Stimulated activated naive CD4-positive, alpha-beta T cell (primary cell): ENCODE measurements around the gene ALG12.

ENCODE experiments used
- DNase-seq, 6 experiments: peaks; one replicate each; lab custom pipeline; 2025; lab: John Stamatoyannopoulos, UW

The ALG12 gene

GRCh38 chr22:49887702-49888101, 30.5 kb downstream of the ALG12 start:
- DNase-seq = no peak

GRCh38 chr22:49887064-49887451, 31.2 kb downstream of the ALG12 start:
- DNase-seq = no peak

- no peak for DNase-seq
Measured at GRCh38 chr22:49886346-49887063, 31.7 kb downstream of the ALG12 start.

GRCh38 chr22:49885881-49886280, 32.4 kb downstream of the ALG12 start:
- no peak for DNase-seq

- no peak for DNase-seq
Measured at GRCh38 chr22:49885281-49885680, 33.0 kb downstream of the ALG12 start.

GRCh38 chr22:49884503-49885260, 33.6 kb downstream of the ALG12 start:
- no peak for DNase-seq

- no peak for DNase-seq
Measured at GRCh38 chr22:49884075-49884474, 34.2 kb downstream of the ALG12 start.

- no peak for DNase-seq
Measured at GRCh38 chr22:49883294-49883640, 35.0 kb downstream of the ALG12 start.

- no peak for DNase-seq
Measured at GRCh38 chr22:49882519-49883293, 35.5 kb downstream of the ALG12 start.

- DNase-seq = no peak
Measured at GRCh38 chr22:49881856-49882255, 36.4 kb downstream of the ALG12 start.

- no peak for DNase-seq
Measured at GRCh38 chr22:49880281-49880680, 38.0 kb downstream of the ALG12 start.

GRCh38 chr22:49879871-49880270, 38.4 kb downstream of the ALG12 start:
- DNase-seq = no peak

- DNase-seq = no peak
Measured at GRCh38 chr22:49878206-49878605, 40.0 kb downstream of the ALG12 start.

GRCh38 chr22:49877642-49878041, 40.6 kb downstream of the ALG12 start:
- DNase-seq = no peak

GRCh38 chr22:49873228-49873940, 44.9 kb downstream of the ALG12 start:
- DNase-seq = no peak

- no peak for DNase-seq
Measured at GRCh38 chr22:49872347-49872746, 45.9 kb downstream of the ALG12 start.

- no peak for DNase-seq
Measured at GRCh38 chr22:49871482-49871881, 46.8 kb downstream of the ALG12 start.

GRCh38 chr22:49869845-49870712, 48.2 kb downstream of the ALG12 start:
- peak in 3 of 6 experiments; percentile 21 to 47 (median 33) for DNase-seq

- no peak for DNase-seq
Measured at GRCh38 chr22:49869086-49869830, 49.0 kb downstream of the ALG12 start.
